K562 (cell line): ENCODE measurements around the gene SPATA33. TPM values are rescaled to one million over a fixed set of nuclear protein-coding genes. Genes with fewer than 3 reads are reported as not detected.
A peak's percentile ranks its signal among the peaks of the same experiment; 100 is the strongest.

ENCODE experiments used
- CAMTA2 ChIP-seq: fragments of 250-450 bp; sonication (Bioruptor Pico); conservative IDR thresholded peaks from 2 replicates; pipeline ENCODE4 v1.5.1; 2022
- CBFB ChIP-seq: sonication (generic); formaldehyde crosslinking; IDR thresholded peaks from 2 replicates; pipeline ENCODE4 v1.4.0; 2020; ENCODE audit warnings: mild to moderate bottlenecking, missing genetic modification reagents
- CEBPB ChIP-seq: fragments of 450-650 bp; IDR thresholded peaks from 2 replicates; pipeline ENCODE4 v1.6.1; 2016; ENCODE audit warnings: missing genetic modification characterization, missing compliant biosample characterization
- CHCHD3 ChIP-seq: fragments of 250-450 bp; sonication (Bioruptor Pico); IDR thresholded peaks from 2 replicates; pipeline ENCODE4 v2.1.2; 2022; ENCODE audit warnings: mild to moderate bottlenecking
- CHD4 ChIP-seq: fragments of 200-600 bp; sonication (generic); IDR thresholded peaks from 3 replicates; pipeline ENCODE4 v1.6.1; 2012; ENCODE audit warnings: low read depth, mild to moderate bottlenecking, mixed read lengths, low read length, inconsistent platforms; ENCODE audit not compliant: insufficient read depth, insufficient replicate concordance, poor library complexity, severe bottlenecking
- CTBP1 ChIP-seq: fragments of 450-650 bp; IDR thresholded peaks from 2 replicates; pipeline ENCODE4 v1.6.1; 2016; ENCODE audit warnings: borderline replicate concordance
- EP300 ChIP-seq: IDR thresholded peaks from 2 replicates; pipeline ENCODE4 v1.6.1; 2012; ENCODE audit warnings: low read length, improper control_type of control experiment
- EP400 ChIP-seq: fragments of 450-650 bp; IDR thresholded peaks from 2 replicates; pipeline ENCODE4 v1.6.1; 2017; ENCODE audit warnings: antibody characterized with exemption, mild to moderate bottlenecking, moderate library complexity
- FOXK2 ChIP-seq, 2 experiments: fragments of 450-650 bp; IDR thresholded peaks in 1 of 2; conservative IDR thresholded peaks in 1 of 2; 2 replicates each; pipeline ENCODE4 v1.6.1; 2016; ENCODE audit warnings: low read depth in 2 of 2, mild to moderate bottlenecking in 1 of 2
- GATAD2A ChIP-seq: fragments of 450-650 bp; IDR thresholded peaks from 2 replicates; pipeline ENCODE4 v1.6.1; 2017
- HMBOX1 ChIP-seq: sonication (generic); IDR thresholded peaks from 2 replicates; pipeline ENCODE4 v1.6.1; 2016
- MAFF ChIP-seq: IDR thresholded peaks from 2 replicates; pipeline ENCODE4 v1.6.1; 2012; ENCODE audit warnings: low read length, improper control_type of control experiment
- NFXL1 ChIP-seq: fragments of 450-650 bp; formaldehyde crosslinking; IDR thresholded peaks from 2 replicates; pipeline ENCODE4 v1.4.0; 2021; ENCODE audit warnings: mild to moderate bottlenecking
- NRF1 ChIP-seq, 2 experiments: fragments of 450-650 bp; IDR thresholded peaks in 1 of 2; conservative IDR thresholded peaks in 1 of 2; 2 replicates each; pipeline ENCODE4 v1.6.1; 2014; ENCODE audit warnings: mild to moderate bottlenecking in 2 of 2
- OTX1 ChIP-seq: fragments of 450-650 bp; formaldehyde crosslinking; IDR thresholded peaks from 2 replicates; pipeline ENCODE4 v1.4.0; 2022; ENCODE audit warnings: mild to moderate bottlenecking
- PCBP2 ChIP-seq: fragments of 200-400 bp; formaldehyde crosslinking; IDR thresholded peaks from 2 replicates; pipeline ENCODE4 v1.6.1; 2018; ENCODE audit warnings: low read length, low read depth, mild to moderate bottlenecking, moderate library complexity; ENCODE audit not compliant: poor library complexity, severe bottlenecking
- POLR2H ChIP-seq: IDR thresholded peaks from 2 replicates; pipeline ENCODE4 v1.6.1; 2016; ENCODE audit warnings: missing genetic modification characterization, low read depth, mild to moderate bottlenecking, control low read depth, missing compliant biosample characterization, moderate library complexity
- RAD21 ChIP-seq, 2 experiments: fragments of 250-450 bp in 1 of 2; fragments of 450-650 bp in 1 of 2; sonication (Bioruptor Pico) in 1 of 2; formaldehyde crosslinking in 1 of 2; IDR thresholded peaks in 1 of 2; conservative IDR thresholded peaks in 1 of 2; 2 replicates each; pipeline versions ENCODE4 v1.4.0 to v1.8.0; 2020 to 2022; ENCODE audit warnings: mild to moderate bottlenecking in 2 of 2, moderate library complexity in 1 of 2
- SFPQ ChIP-seq: fragments of 200-400 bp; formaldehyde crosslinking; IDR thresholded peaks from 2 replicates; pipeline ENCODE4 v1.6.1; 2017; ENCODE audit warnings: mild to moderate bottlenecking, low read depth, low read length, moderate library complexity
- ZBTB7A ChIP-seq: IDR thresholded peaks from 2 replicates; pipeline ENCODE4 v1.6.1; 2011; ENCODE audit warnings: low read depth, mild to moderate bottlenecking, low read length, moderate library complexity, borderline replicate concordance; ENCODE audit not compliant: control insufficient read depth
- ZNF143 ChIP-seq: sonication (generic); formaldehyde crosslinking; IDR thresholded peaks from 2 replicates; pipeline ENCODE4 v1.9.0; 2022; ENCODE audit warnings: mild to moderate bottlenecking, missing genetic modification reagents
- ZNF263 ChIP-seq: sonication (generic); formaldehyde crosslinking; IDR thresholded peaks from 2 replicates; pipeline ENCODE4 v1.8.0; 2022; ENCODE audit warnings: mild to moderate bottlenecking, missing genetic modification reagents, borderline replicate concordance
- polyA plus RNA-seq, 8 experiments: library from polyadenylated mRNA; depleted of rRNA in 4 of 8; stranded (reverse) in 5 of 8; unstranded in 3 of 8; fragments of >200 nt; fragmentation: Nextera tagmentation in 2 of 8; fragmentation: Illumina TruSeq in 1 of 8; extraction: Ambion mirVana in 2 of 8; extraction: Trizol in 1 of 8; gene quantifications; 2 replicates each; pipeline versions ENCODE4 v1.2.1 to v1.2.3, GENCODE V29; 2011 to 2014; ENCODE audit warnings: inconsistent platforms in 1 of 8, missing spikeins in 1 of 8
- total RNA-seq, 7 experiments: library from RNA; depleted of rRNA in 6 of 7; stranded (reverse); fragments of >200 nt in 6 of 7; fragmentation: Illumina TruSeq in 2 of 7; extraction: Trizol in 2 of 7; gene quantifications; 2 replicates each; pipeline versions ENCODE4 v1.2.1 to v1.2.3, GENCODE V29; 2011 to 2021; ENCODE audit warnings: low replicate concordance in 1 of 7
- TF ChIP-seq, protein P1 (sequence below): IDR thresholded peaks from 2 replicates; pipeline ENCODE4 v1.6.1; 2014; ENCODE audit warnings: antibody characterized with exemption
- TF ChIP-seq, protein P2 (sequence below), 2 experiments: IDR thresholded peaks; 2 replicates each; pipeline ENCODE4 v1.6.1; 2011; ENCODE audit warnings: borderline replicate concordance in 1 of 2, control low read depth in 1 of 2, low read depth in 1 of 2, low read length in 1 of 2, mild to moderate bottlenecking in 1 of 2, mixed read lengths in 1 of 2, moderate library complexity in 1 of 2; ENCODE audit not compliant: insufficient read depth in 1 of 2, insufficient read length in 1 of 2, poor library complexity in 1 of 2, severe bottlenecking in 1 of 2; ENCODE audit errors: extremely low read depth in 1 of 2

The SPATA33 gene
- total and polyA plus RNA-seq, 9 of the 15 experiments (the other 6 are each of a cell fraction or from before 2014, with no cell fraction given), result 4.0 to 20.0 (median 11.8) TPM

- TF ChIP-seq CHD4 (no peak), NFXL1 (CRISPR knock-in tag) (no peak), EP400 (peak; percentile 97), ZNF143 (CRISPR knock-in tag) (peak; percentile 76), CEBPB (tag) (no peak), CHCHD3 (no peak), CTBP1 (peak; percentile 35; the same call in 1 of the 2 replicates), CBFB (CRISPR knock-in tag) (no peak), PCBP2 (no peak), CAMTA2 (no peak), SFPQ (no peak), OTX1 (no peak), GATAD2A (no peak), ZBTB7A (peak; percentile 91), POLR2H (tag) (no peak), HMBOX1 (no peak), NRF1 (conservative IDR thresholded peaks at IDR 0.05 in 1 of 2, IDR thresholded peaks at IDR 0.05 in 1 of 2) (peak; percentile 97), RAD21 (CRISPR knock-in tag; conservative IDR thresholded peaks at IDR 0.05 in 1 of 2, IDR thresholded peaks at IDR 0.05 in 1 of 2) (no peak), ZNF263 (no peak), EP300 (no peak), MAFF (no peak), FOXK2 (conservative IDR thresholded peaks at IDR 0.05 in 1 of 2, IDR thresholded peaks at IDR 0.05 in 1 of 2; ENCODE audit: low read depth in 2 of 2) (no peak)
- TF ChIP-seq, protein P1, sequence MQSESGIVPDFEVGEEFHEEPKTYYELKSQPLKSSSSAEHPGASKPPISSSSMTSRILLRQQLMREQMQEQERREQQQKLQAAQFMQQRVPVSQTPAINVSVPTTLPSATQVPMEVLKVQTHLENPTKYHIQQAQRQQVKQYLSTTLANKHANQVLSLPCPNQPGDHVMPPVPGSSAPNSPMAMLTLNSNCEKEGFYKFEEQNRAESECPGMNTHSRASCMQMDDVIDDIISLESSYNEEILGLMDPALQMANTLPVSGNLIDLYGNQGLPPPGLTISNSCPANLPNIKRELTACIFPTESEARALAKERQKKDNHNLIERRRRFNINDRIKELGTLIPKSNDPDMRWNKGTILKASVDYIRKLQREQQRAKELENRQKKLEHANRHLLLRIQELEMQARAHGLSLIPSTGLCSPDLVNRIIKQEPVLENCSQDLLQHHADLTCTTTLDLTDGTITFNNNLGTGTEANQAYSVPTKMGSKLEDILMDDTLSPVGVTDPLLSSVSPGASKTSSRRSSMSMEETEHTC, result no peak
- TF ChIP-seq, protein P2, sequence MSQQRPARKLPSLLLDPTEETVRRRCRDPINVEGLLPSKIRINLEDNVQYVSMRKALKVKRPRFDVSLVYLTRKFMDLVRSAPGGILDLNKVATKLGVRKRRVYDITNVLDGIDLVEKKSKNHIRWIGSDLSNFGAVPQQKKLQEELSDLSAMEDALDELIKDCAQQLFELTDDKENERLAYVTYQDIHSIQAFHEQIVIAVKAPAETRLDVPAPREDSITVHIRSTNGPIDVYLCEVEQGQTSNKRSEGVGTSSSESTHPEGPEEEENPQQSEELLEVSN (IDR thresholded peaks at IDR 0.05; ENCODE audit: borderline replicate concordance in 1 of 2, extremely low read depth in 1 of 2, insufficient read depth in 1 of 2, insufficient read length in 1 of 2, low read depth in 1 of 2, low read length in 1 of 2, poor library complexity in 1 of 2, severe bottlenecking in 1 of 2), result peak; percentile 97 to 100
These were observed 29.0 kb downstream of the SPATA33 start, which contains the start of gene CDK10 (continued) for GRCh38 chr16:89686520-89687091.
